Bronchial epithelial cell (primary cell): ENCODE measurements around the gene NOB1. TPM values are rescaled to one million over a fixed set of nuclear protein-coding genes. Genes with fewer than 3 reads are reported as not detected.

Experiments
- DNase-seq: peaks from one replicate; pipeline ENCODE4 v3.0.0-alpha.2; 2010; ENCODE audit warnings: low read depth
- FAIRE-seq: peaks from 2 replicates; lab custom pipeline; 2011; peaks lifted over from hg19 to GRCh38; lab: Jason Lieb, UNC
- H3K27me3 ChIP-seq: 2 replicates; pipeline ENCODE4 v1.5.1; 2011; ENCODE audit warnings: low read length; ENCODE audit not compliant: control insufficient read depth, insufficient read depth
- H3K36me3 ChIP-seq: 2 replicates; pipeline ENCODE4 v1.5.1; 2011; ENCODE audit warnings: low read length; ENCODE audit not compliant: control insufficient read depth, insufficient read depth
- H3K4me3 ChIP-seq: 2 replicates; pipeline ENCODE4 v1.5.1; 2011; ENCODE audit warnings: mild to moderate bottlenecking, low read depth, low read length, control low read depth
- total RNA-seq: library from RNA; depleted of rRNA; stranded (reverse); fragments of >200 nt; gene quantifications from 2 replicates; pipeline ENCODE4 v1.2.1, GENCODE V29; 2014
- TF ChIP-seq, protein P1 (sequence below): IDR thresholded peaks from 2 replicates; pipeline ENCODE4 v1.5.1; 2011; ENCODE audit warnings: mild to moderate bottlenecking, moderate library complexity, low read length, control low read depth, inconsistent platforms; ENCODE audit not compliant: insufficient read depth, severe bottlenecking

Gene NOB1
- total RNA-seq, 1 donor from 2014 or later, result 24.7 TPM

GRCh38 chr16:69779724-69780123, 25.0 kb upstream of the NOB1 start:
- Histone ChIP-seq H3K27me3 (no peaks in the 10 kb centered on the region), H3K4me3 (no peak overlapping the region), H3K36me3 (peaks cover 3% of the 10 kb centered on the region)
- no peak for DNase-seq
- FAIRE-seq, result no peak
- TF ChIP-seq, protein P1, sequence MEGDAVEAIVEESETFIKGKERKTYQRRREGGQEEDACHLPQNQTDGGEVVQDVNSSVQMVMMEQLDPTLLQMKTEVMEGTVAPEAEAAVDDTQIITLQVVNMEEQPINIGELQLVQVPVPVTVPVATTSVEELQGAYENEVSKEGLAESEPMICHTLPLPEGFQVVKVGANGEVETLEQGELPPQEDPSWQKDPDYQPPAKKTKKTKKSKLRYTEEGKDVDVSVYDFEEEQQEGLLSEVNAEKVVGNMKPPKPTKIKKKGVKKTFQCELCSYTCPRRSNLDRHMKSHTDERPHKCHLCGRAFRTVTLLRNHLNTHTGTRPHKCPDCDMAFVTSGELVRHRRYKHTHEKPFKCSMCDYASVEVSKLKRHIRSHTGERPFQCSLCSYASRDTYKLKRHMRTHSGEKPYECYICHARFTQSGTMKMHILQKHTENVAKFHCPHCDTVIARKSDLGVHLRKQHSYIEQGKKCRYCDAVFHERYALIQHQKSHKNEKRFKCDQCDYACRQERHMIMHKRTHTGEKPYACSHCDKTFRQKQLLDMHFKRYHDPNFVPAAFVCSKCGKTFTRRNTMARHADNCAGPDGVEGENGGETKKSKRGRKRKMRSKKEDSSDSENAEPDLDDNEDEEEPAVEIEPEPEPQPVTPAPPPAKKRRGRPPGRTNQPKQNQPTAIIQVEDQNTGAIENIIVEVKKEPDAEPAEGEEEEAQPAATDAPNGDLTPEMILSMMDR, result no peak

DNA sequence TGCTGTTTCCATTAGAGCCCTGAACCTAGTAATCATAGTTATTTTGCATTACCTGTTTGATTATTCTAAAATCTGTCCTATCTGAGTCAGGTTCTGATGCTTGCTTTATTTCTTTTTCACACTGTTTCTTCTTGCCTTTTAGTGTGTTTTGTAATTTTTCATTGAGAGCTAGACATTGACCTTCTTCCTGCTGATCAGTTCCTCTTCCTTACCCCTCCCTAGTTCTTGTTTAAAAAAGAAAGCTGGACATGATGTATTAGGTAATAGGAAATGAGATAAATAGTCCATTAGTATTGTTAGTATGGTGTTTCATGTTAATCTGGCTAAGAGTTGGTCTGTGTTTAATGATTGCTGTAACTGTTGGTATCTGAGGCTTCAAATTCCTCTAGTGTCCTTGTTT, 20.8 kb upstream of the NOB1 start:
- TF ChIP-seq, protein P1, result no peak

DNA sequence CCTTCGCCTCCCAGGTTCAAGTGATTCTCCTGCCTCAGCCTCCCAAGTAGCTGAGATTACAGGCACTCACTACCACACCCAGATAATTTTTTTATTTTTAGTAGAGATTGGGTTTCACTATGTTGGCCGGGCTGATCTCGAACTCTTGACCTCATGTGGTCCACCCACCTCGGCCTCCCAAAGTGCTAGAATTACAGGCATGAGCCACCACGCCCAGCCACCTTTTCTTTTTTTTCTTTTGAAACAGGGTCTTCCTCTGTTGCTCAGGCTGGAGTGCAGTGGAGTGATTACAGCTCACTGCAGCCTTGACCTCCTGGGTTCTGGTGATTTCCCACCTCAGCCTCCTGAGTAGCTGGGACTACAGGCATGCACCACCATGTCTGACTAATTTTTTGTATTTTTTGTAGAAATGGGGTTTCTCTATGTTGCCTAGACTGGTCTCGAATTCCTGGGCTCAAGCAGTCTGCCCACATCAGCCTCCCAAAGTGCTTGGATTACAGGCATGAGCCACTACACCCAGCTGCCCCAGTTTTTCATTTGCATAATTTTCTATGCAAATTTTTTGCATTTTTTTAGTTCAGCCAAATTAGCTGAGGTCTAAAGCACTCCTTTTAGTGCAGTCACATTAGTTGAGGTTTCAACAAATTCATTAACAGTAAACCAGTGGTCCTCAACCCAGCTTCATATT, 18.7 kb upstream of the NOB1 start:
- Histone ChIP-seq H3K36me3 (peaks cover 1% of the 10 kb centered on the region), H3K27me3 (no peaks in the 10 kb centered on the region), H3K4me3 (no peak overlapping the region)
- TF ChIP-seq, protein P1, result no peak
- FAIRE-seq (no peak), DNase-seq (no peak)

More for the DNA sequence above, 20.8 kb upstream of the NOB1 start:
- H3K27me3 ChIP-seq, result no peaks in the 10 kb centered on the region
- FAIRE-seq (no peak), DNase-seq (no peak)
- no peak overlapping the region for H3K4me3 ChIP-seq
- H3K36me3 ChIP-seq, result peaks cover 1% of the 10 kb centered on the region

- H3K36me3 ChIP-seq, result peaks cover 1% of the 10 kb centered on the region
- DNase-seq, result no peak
- TF ChIP-seq, protein P1, result no peak
- no peaks in the 10 kb centered on the region for H3K27me3 ChIP-seq
- H3K4me3 ChIP-seq, result no peak overlapping the region
- no peak for FAIRE-seq
Measured at GRCh38 chr16:69771651-69771967, 16.9 kb upstream of the NOB1 start.

DNA sequence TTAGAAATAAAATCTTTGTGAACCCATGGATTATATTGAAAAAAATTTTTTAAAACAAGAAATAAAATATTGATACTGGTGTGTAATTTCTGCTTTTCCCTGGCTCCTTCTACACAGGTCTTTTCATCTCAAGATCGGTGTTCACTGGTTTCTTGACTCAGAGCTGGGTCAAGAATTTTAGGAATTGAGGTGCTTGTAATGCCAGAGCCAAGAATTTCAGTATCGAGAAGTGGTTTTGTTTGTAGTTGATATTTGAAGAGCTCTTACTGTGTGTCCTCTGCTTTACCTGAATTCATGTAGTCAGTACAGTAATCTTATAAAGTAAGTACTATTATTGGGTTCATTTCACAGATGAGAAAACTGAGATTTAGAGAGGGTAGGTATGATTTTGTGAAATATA, 14.7 kb upstream of the NOB1 start:
- H3K4me3 ChIP-seq, result no peak overlapping the region

More for the DNA sequence above, 14.7 kb upstream of the NOB1 start:
- Histone ChIP-seq H3K27me3 (no peaks in the 10 kb centered on the region), H3K36me3 (peaks cover 4% of the 10 kb centered on the region)
- DNase-seq (no peak), FAIRE-seq (no peak)
- TF ChIP-seq, protein P1, result no peak
